PC-3 (cell line): ENCODE data around the gene RAB26. TPM values are rescaled to one million over a fixed set of nuclear protein-coding genes. Genes with fewer than 3 reads are reported as not detected.

Experiments used
- ATAC-seq: fragments of 200-7000 bp; cut with Tn5 transposase; 2 replicates; pipeline ENCODE4 v1.9.1; 2020; ENCODE audit warnings: mild to moderate bottlenecking, moderate library complexity
- BruUV-seq: library from RNA; stranded (reverse); fragments of 400-500 nt; replicated peaks from 2 replicates; lab custom pipeline; 2021; lab: Mats Ljungman, UMichigan
- CTCF ChIA-PET: fragments of 300-600 bp; sonication (Branson Sonifier 250); formaldehyde crosslinking; loops from one replicate; lab custom pipeline; 2022; ENCODE audit warnings: antibody characterized with exemption; lab: Charles Lee
- POLR2A ChIA-PET: fragments of 300-600 bp; sonication (Branson Sonifier 250); formaldehyde crosslinking; loops from one replicate; lab custom pipeline; 2022; ENCODE audit warnings: antibody characterized with exemption; ENCODE audit not compliant: unreplicated experiment; lab: Charles Lee
- DNase-seq: peaks from one replicate; pipeline ENCODE4 v3.0.0-alpha.2; 2015
- H2AFZ ChIP-seq: fragments of 300-600 bp; sonication (generic); 2 replicates; pipeline ENCODE4 v1.6.0; 2016; ENCODE audit warnings: antibody characterized with exemption, low read length
- H3F3A ChIP-seq: fragments of 300-600 bp; sonication (generic); one replicate; pipeline ENCODE4 v1.6.0; 2017; ENCODE audit warnings: antibody characterized with exemption, low read length, control low read depth, mild to moderate bottlenecking; ENCODE audit not compliant: unreplicated experiment
- H3K27ac ChIP-seq: fragments of 300-600 bp; sonication (generic); 2 replicates; pipeline ENCODE4 v1.5.1; 2016; ENCODE audit warnings: mild to moderate bottlenecking, low read length
- H3K27me3 ChIP-seq: fragments of 300-600 bp; sonication (generic); 2 replicates; pipeline ENCODE4 v1.6.1; 2016; ENCODE audit warnings: low read length, mixed read lengths
- H3K36me3 ChIP-seq: fragments of 300-600 bp; sonication (generic); 2 replicates; pipeline ENCODE4 v1.6.1; 2016; ENCODE audit warnings: low read depth, mixed run types, low read length, mixed read lengths
- H3K4me1 ChIP-seq: fragments of 300-600 bp; sonication (generic); 2 replicates; pipeline ENCODE4 v1.5.1; 2016; ENCODE audit warnings: low read length; ENCODE audit not compliant: insufficient read depth
- H3K4me2 ChIP-seq: fragments of 300-600 bp; sonication (generic); 2 replicates; pipeline ENCODE4 v1.6.0; 2016; ENCODE audit warnings: low read length
- H3K4me3 ChIP-seq: fragments of 300-600 bp; sonication (generic); 2 replicates; pipeline ENCODE4 v1.5.1; 2016; ENCODE audit warnings: mild to moderate bottlenecking, low read length, mixed read lengths
- H3K79me2 ChIP-seq: fragments of 300-600 bp; sonication (generic); 2 replicates; pipeline ENCODE4 v1.6.1; 2017; ENCODE audit warnings: low read length, mixed read lengths
- H3K9ac ChIP-seq: fragments of 300-600 bp; sonication (generic); 2 replicates; pipeline ENCODE4 v1.6.0; 2016; ENCODE audit warnings: mild to moderate bottlenecking, low read length
- H3K9me2 ChIP-seq: fragments of 300-600 bp; sonication (generic); replicated peaks from 2 replicates; pipeline ENCODE4 v1.6.1; 2016; ENCODE audit warnings: mixed run types, low read length, mixed read lengths
- H3K9me3 ChIP-seq: fragments of 300-600 bp; sonication (generic); 2 replicates; pipeline ENCODE4 v1.6.1; 2016; ENCODE audit warnings: low read length, mixed read lengths
- H4K20me1 ChIP-seq: fragments of 300-600 bp; sonication (generic); 2 replicates; pipeline ENCODE4 v1.6.1; 2016; ENCODE audit warnings: low read length, mixed read lengths
- EZH2 ChIP-seq: fragments of 300-600 bp; sonication (generic); IDR thresholded peaks from one replicate; pipeline ENCODE4 v1.6.1; 2017; ENCODE audit warnings: antibody characterized with exemption, mild to moderate bottlenecking, low read length; ENCODE audit not compliant: unreplicated experiment
- EZH2phosphoT487 ChIP-seq: fragments of 300-600 bp; sonication (generic); IDR thresholded peaks from 2 replicates; pipeline ENCODE4 v1.6.1; 2018; ENCODE audit warnings: mild to moderate bottlenecking, antibody characterized with exemption, low read length, borderline replicate concordance
- intact Hi-C: fragments of 100-400 bp; cut with micrococcal nuclease; formaldehyde crosslinking; loops from 2 replicates; pipeline ENCODE4 v1.9.0; 2023
- total RNA-seq: library from RNA; depleted of rRNA; stranded (reverse); fragments of >200 nt; gene quantifications from 2 replicates; pipeline ENCODE4 v1.2.3, GENCODE V29; 2014
- TF ChIP-seq, protein P1 (sequence below): fragments of 300-600 bp; sonication (generic); conservative IDR thresholded peaks from 2 replicates; pipeline ENCODE4 v1.5.1; 2017; ENCODE audit warnings: antibody characterized with exemption, low read depth, mild to moderate bottlenecking, low read length

Gene RAB26
- total RNA-seq, 1 experiment from 2014 or later: 5.6 TPM

DNA sequence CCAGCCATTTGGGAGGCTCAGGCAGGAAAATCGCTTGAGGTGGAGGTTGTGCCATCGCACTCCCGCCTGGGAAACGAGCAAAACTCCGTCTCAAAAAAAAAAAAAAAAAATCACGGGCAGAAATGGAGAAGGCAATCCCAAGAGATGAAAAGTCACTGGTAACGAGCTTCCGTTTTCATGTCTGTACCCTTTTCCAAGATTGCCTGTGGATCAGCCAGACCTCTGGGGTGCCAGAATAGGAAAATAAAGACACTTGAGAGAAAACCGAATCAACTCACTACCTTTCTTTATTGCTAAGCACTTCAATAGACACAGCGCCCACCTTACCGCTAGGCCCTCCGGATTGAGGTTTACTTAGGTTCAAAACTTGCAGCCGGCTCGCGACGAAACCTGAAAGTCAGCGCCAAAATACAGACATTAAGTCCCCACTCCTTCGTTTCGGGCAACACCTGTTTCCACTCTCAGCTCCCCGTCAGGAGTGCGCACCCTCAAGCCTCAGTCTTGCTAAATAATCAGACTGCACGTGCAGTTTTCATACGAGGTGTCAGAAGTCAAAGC, 6.2 kb downstream of the RAB26 start:
- TSS peak; percentile 92 for BruUV-seq
- H4K20me1 ChIP-seq: peaks cover 42% of the 10 kb centered on the region
- no peak overlapping the region for H2AFZ ChIP-seq
- H3K79me2 ChIP-seq: peaks cover 67% of the 10 kb centered on the region
- H3K9me2 ChIP-seq: no peaks in the 10 kb centered on the region
- ATAC-seq: no peak
- H3K9me3 ChIP-seq: no peaks in the 10 kb centered on the region
- H3K9ac ChIP-seq: peak overlapping the region; percentile 98
- H3F3A ChIP-seq: peaks cover 24% of the 10 kb centered on the region
- peak overlapping the region; percentile 69 for H3K27ac ChIP-seq
- DNase-seq: no peak
- H3K27me3 ChIP-seq: no peaks in the 10 kb centered on the region
- intact Hi-C loops: loop anchor here (2.0 kb wide), 1 partner anchor 60 kb away; the partner anchor contains the start of gene PGP
- H3K4me1 ChIP-seq: peaks cover 35% of the 10 kb centered on the region
- ChIA-PET POLR2A (interaction anchor here (0.5 kb wide), 1 partner anchor 31 kb away, joined by 3 read pairs; no protein-coding TSS in a partner anchor), CTCF (no interaction called here)
- peak overlapping the region; percentile 100 for H3K4me2 ChIP-seq
- H3K4me3 ChIP-seq: peak overlapping the region; percentile 92
- TF ChIP-seq EZH2phosphoT487: no peak
- TF ChIP-seq EZH2: no peak
- TF ChIP-seq, protein P1, sequence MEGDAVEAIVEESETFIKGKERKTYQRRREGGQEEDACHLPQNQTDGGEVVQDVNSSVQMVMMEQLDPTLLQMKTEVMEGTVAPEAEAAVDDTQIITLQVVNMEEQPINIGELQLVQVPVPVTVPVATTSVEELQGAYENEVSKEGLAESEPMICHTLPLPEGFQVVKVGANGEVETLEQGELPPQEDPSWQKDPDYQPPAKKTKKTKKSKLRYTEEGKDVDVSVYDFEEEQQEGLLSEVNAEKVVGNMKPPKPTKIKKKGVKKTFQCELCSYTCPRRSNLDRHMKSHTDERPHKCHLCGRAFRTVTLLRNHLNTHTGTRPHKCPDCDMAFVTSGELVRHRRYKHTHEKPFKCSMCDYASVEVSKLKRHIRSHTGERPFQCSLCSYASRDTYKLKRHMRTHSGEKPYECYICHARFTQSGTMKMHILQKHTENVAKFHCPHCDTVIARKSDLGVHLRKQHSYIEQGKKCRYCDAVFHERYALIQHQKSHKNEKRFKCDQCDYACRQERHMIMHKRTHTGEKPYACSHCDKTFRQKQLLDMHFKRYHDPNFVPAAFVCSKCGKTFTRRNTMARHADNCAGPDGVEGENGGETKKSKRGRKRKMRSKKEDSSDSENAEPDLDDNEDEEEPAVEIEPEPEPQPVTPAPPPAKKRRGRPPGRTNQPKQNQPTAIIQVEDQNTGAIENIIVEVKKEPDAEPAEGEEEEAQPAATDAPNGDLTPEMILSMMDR: no peak
- peaks cover 21% of the 10 kb centered on the region for H3K36me3 ChIP-seq

DNA sequence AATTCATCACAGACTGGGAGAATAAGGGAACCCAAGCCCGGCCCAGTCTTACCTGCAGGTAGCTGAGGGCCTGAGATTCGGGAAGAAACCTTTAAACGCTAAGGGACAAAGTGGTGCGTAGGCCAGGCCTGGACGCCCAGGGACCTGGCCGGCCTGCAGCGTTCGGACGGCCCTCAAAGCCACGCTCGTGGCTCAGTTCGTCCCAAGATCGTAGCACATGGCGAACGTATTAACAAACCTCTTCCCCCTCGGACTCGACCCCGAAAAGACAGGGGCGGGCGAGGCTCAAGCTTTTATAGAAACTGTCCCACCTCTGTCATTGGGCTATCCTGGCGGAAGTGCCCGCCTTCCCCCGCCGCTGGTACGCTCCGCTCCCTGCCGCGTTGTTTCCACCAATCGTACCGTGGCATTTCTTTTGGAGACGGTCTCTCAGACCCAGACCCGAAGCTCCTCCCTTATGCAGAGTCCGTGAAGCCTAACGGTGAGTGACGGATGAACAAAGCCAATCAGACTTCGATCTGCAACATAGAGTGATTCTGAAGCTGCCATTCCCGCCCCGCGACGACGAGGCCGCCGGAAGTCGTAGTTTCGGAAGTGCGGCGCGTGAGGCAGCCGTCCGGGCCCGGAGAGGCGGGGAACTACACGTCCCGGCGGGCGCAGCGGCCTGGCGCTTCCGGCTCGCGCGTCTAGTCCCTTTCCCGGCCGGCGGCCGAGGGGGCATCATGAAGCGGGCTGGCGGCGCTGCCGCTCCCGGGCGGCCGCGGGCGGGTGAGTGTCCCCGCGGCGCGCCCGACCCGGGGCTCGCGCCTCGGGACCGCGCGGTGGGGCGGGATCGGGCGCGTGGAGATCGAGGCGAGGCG, 6.9 kb downstream of the RAB26 start, which contains the start of gene TRAF7:
Gene TRAF7, plus strand, starts transcription at position 692 of the 860 bp plus-strand sequence. CDS start 8,139 bp downstream, outside the sequence.
- ChIA-PET POLR2A (interaction anchor here (0.5 to 0.9 kb wide), 6 partner anchors 32 to 1785 kb away, joined by 3 to 11 read pairs (median 5); no protein-coding TSS in a partner anchor), CTCF (no interaction called here)
- Histone ChIP-seq H3K9ac (peak within 1 kb of the TSS; percentile 98), H4K20me1 (peaks cover 42% of the 10 kb centered on the region), H3K79me2 (peaks cover 73% of the 10 kb centered on the region), H3K27me3 (no peaks in the 10 kb centered on the region), H3K4me3 (peak within 1 kb of the TSS; percentile 92), H3K36me3 (peaks cover 21% of the 10 kb centered on the region), H3K4me2 (peak within 1 kb of the TSS; percentile 100), H3K9me3 (no peaks in the 10 kb centered on the region), H3K27ac (peak within 1 kb of the TSS; percentile 69), H3F3A (peaks cover 19% of the 10 kb centered on the region), H2AFZ (no peak within 1 kb of the TSS), H3K9me2 (no peaks in the 10 kb centered on the region), H3K4me1 (peaks cover 35% of the 10 kb centered on the region)
- no TSS peak for BruUV-seq
- intact Hi-C loops: loop anchor here (2.0 kb wide), 1 partner anchor 59 kb away; the partner anchor contains the start of gene PGP
- DNase-seq: peak; percentile 99
- TF ChIP-seq EZH2phosphoT487 (no peak), EZH2 (no peak)
- TF ChIP-seq, protein P1: no peak
- ATAC-seq: peak; percentile 80
